DND-41 (cell line): ENCODE data around the gene NFATC2.

Experiments used
- ATAC-seq: fragments of 200-7000 bp; cut with Tn5 transposase; 3 replicates; pipeline ENCODE4 v1.9.1; 2021; ENCODE audit warnings: low read depth; ENCODE audit not compliant: insufficient read depth
- DNase-seq: peaks from one replicate; pipeline ENCODE4 v3.0.0-alpha.2; 2020
- H2AFZ ChIP-seq: 2 replicates; pipeline ENCODE4 v1.6.0; 2012; ENCODE audit warnings: low read depth, low read length
- H3K27ac ChIP-seq: 2 replicates; pipeline ENCODE4 v1.5.1; 2012; ENCODE audit warnings: low read length, inconsistent platforms
- H3K27me3 ChIP-seq: fragments of 200-600 bp; sonication (generic); 2 replicates; pipeline ENCODE4 v1.6.0; 2012; ENCODE audit warnings: low read length, mild to moderate bottlenecking, inconsistent platforms; ENCODE audit not compliant: insufficient read depth, poor library complexity
- H3K36me3 ChIP-seq: 2 replicates; pipeline ENCODE4 v1.5.1; 2012; ENCODE audit warnings: low read length, inconsistent platforms; ENCODE audit not compliant: insufficient read depth
- H3K4me1 ChIP-seq: 2 replicates; pipeline ENCODE4 v1.5.1; 2012; ENCODE audit warnings: mild to moderate bottlenecking, low read length; ENCODE audit not compliant: insufficient read depth
- H3K4me2 ChIP-seq: 2 replicates; pipeline ENCODE4 v1.6.0; 2012; ENCODE audit warnings: mild to moderate bottlenecking, moderate library complexity, low read length, inconsistent platforms; ENCODE audit not compliant: insufficient read depth
- H3K4me3 ChIP-seq, 2 experiments: fragments of 200-600 bp in 1 of 2; shearing (Covaris generic) in 1 of 2; 2 replicates each; pipeline ENCODE4 v1.5.1; 2012 to 2016; ENCODE audit warnings: inconsistent platforms in 2 of 2, low read length in 2 of 2, mild to moderate bottlenecking in 2 of 2, low read depth in 1 of 2, moderate library complexity in 1 of 2
- H3K79me2 ChIP-seq: 2 replicates; pipeline ENCODE4 v1.6.0; 2012; ENCODE audit warnings: low read length, inconsistent platforms; ENCODE audit not compliant: insufficient read depth
- H3K9ac ChIP-seq: 2 replicates; pipeline ENCODE4 v1.6.0; 2012; ENCODE audit warnings: low read depth, mild to moderate bottlenecking, inconsistent platforms, low read length, moderate library complexity
- H3K9me3 ChIP-seq: 2 replicates; pipeline ENCODE4 v1.5.1; 2012; ENCODE audit warnings: low read length, moderate library complexity, mild to moderate bottlenecking, inconsistent platforms; ENCODE audit not compliant: insufficient read depth, severe bottlenecking
- H4K20me1 ChIP-seq: 2 replicates; pipeline ENCODE4 v1.6.0; 2012; ENCODE audit warnings: low read length; ENCODE audit not compliant: insufficient read depth
- CTCF ChIP-seq: IDR thresholded peaks from 2 replicates; pipeline ENCODE4 v1.5.1; 2012; ENCODE audit warnings: borderline replicate concordance, low read length, moderate library complexity, mild to moderate bottlenecking; ENCODE audit not compliant: poor library complexity, severe bottlenecking; ENCODE audit errors: extremely low read depth
- EZH2 ChIP-seq: IDR thresholded peaks from 3 replicates; pipeline ENCODE4 v1.6.1; 2012; ENCODE audit warnings: borderline replicate concordance, low read depth, mild to moderate bottlenecking, moderate library complexity, low read length, inconsistent platforms; ENCODE audit not compliant: severe bottlenecking

The NFATC2 gene

GRCh38 chr20:51575486-51575885, 33.0 kb upstream of the NFATC2 start:
- Histone ChIP-seq H3K4me1 (no peaks in the 10 kb centered on the region), H3K27ac (no peak overlapping the region), H3K4me2 (no peak overlapping the region), H3K9me3 (no peaks in the 10 kb centered on the region), H3K27me3 (no peaks in the 10 kb centered on the region), H3K36me3 (no peaks in the 10 kb centered on the region), H3K9ac (no peak overlapping the region), H2AFZ (no peak overlapping the region), H4K20me1 (no peaks in the 10 kb centered on the region), H3K79me2 (no peaks in the 10 kb centered on the region), H3K4me3 (no peak overlapping the region)
- DNase-seq (no peak), ATAC-seq (no peak)
- TF ChIP-seq EZH2 (no peak), CTCF (no peak)

GRCh38 chr20:51574248-51575033, 31.9 kb upstream of the NFATC2 start:
- no peak overlapping the region for H3K27ac ChIP-seq
- DNase-seq = no peak
- H3K9me3 ChIP-seq = no peaks in the 10 kb centered on the region
- ATAC-seq = no peak
- H3K9ac ChIP-seq = no peak overlapping the region
- H3K4me1 ChIP-seq = no peaks in the 10 kb centered on the region
- no peak overlapping the region for H3K4me3 ChIP-seq
- no peaks in the 10 kb centered on the region for H3K79me2 ChIP-seq
- no peaks in the 10 kb centered on the region for H3K36me3 ChIP-seq
- H2AFZ ChIP-seq = no peak overlapping the region
- no peaks in the 10 kb centered on the region for H4K20me1 ChIP-seq
- no peak overlapping the region for H3K4me2 ChIP-seq
- no peaks in the 10 kb centered on the region for H3K27me3 ChIP-seq
- TF ChIP-seq EZH2 (no peak), CTCF (no peak)

GRCh38 chr20:51573576-51574243, 31.2 kb upstream of the NFATC2 start:
- no peak for ATAC-seq
- Histone ChIP-seq H2AFZ (no peak overlapping the region), H3K4me3 (no peak overlapping the region), H4K20me1 (no peaks in the 10 kb centered on the region), H3K9me3 (no peaks in the 10 kb centered on the region), H3K27ac (no peak overlapping the region), H3K36me3 (no peaks in the 10 kb centered on the region), H3K4me2 (no peak overlapping the region), H3K4me1 (no peaks in the 10 kb centered on the region), H3K79me2 (no peaks in the 10 kb centered on the region), H3K9ac (no peak overlapping the region), H3K27me3 (no peaks in the 10 kb centered on the region)
- no peak for DNase-seq
- TF ChIP-seq EZH2 (no peak), CTCF (no peak)

- no peak overlapping the region for H3K4me3 ChIP-seq
- no peaks in the 10 kb centered on the region for H3K36me3 ChIP-seq
Measured at GRCh38 chr20:51571460-51571794, 28.9 kb upstream of the NFATC2 start.

More at GRCh38 chr20:51571460-51571794, 28.9 kb upstream of the NFATC2 start:
- Histone ChIP-seq H3K27ac (no peak overlapping the region), H2AFZ (no peak overlapping the region), H4K20me1 (no peaks in the 10 kb centered on the region), H3K9ac (no peak overlapping the region), H3K9me3 (no peaks in the 10 kb centered on the region), H3K4me1 (no peaks in the 10 kb centered on the region), H3K4me2 (no peak overlapping the region), H3K79me2 (no peaks in the 10 kb centered on the region), H3K27me3 (no peaks in the 10 kb centered on the region)
- TF ChIP-seq EZH2 (no peak), CTCF (no peak)
- no peak for DNase-seq
- ATAC-seq = no peak
